AG04450 (cell line): ENCODE results near the gene HPCAL1. TPM values are rescaled to one million over a fixed set of nuclear protein-coding genes. Genes with fewer than 3 reads are reported as not detected.

Source experiments
- CTCF ChIA-PET: fragments of 300-600, 350-600 bp; formaldehyde crosslinking; extraction: SDS; loops from one replicate; lab custom pipeline; 2022; ENCODE audit warnings: antibody characterized with exemption, inconsistent platforms; lab: Charles Lee
- POLR2A ChIA-PET: fragments of 350-600 bp; formaldehyde crosslinking; extraction: SDS; loops from one replicate; lab custom pipeline; 2021; ENCODE audit warnings: antibody characterized with exemption, inconsistent platforms; lab: Yijun Ruan, JAX
- DNase-seq: peaks from one replicate; pipeline ENCODE4 v3.0.0-alpha.2; 2011; ENCODE audit warnings: low read depth, low spot score
- H3K27ac ChIP-seq: one replicate; pipeline ENCODE4 v1.5.1; 2012; ENCODE audit warnings: low read depth, low read length, control low read depth
- H3K27me3 ChIP-seq: one replicate; pipeline ENCODE4 v1.6.0; 2012; ENCODE audit warnings: low read length; ENCODE audit not compliant: control insufficient read depth, insufficient read depth
- H3K4me3 ChIP-seq: 2 replicates; pipeline ENCODE4 v1.5.1; 2011; ENCODE audit warnings: mild to moderate bottlenecking, low read depth, low read length, control low read depth
- H3K9me3 ChIP-seq: 2 replicates; pipeline ENCODE4 v1.5.1; 2012; ENCODE audit warnings: low read length; ENCODE audit not compliant: control insufficient read depth, insufficient read depth
- polyA plus RNA-seq: library from polyadenylated mRNA; depleted of rRNA; stranded (reverse); fragments of >200 nt; gene quantifications from 2 replicates; pipeline ENCODE4 v1.2.3, GENCODE V29; 2011
- TF ChIP-seq, protein P1 (sequence below): IDR thresholded peaks from 2 replicates; pipeline ENCODE4 v1.5.1; 2011; ENCODE audit warnings: low read depth, low read length, control low read depth, inconsistent platforms

Gene HPCAL1
- polyA plus RNA-seq, 1 experiment: 14.4 TPM

- Histone ChIP-seq H3K4me3 (no peak overlapping the region), H3K9me3 (peaks cover 2% of the 10 kb centered on the region; the same call in 1 of the 2 replicates), H3K27me3 (no peaks in the 10 kb centered on the region), H3K27ac (no peak overlapping the region)
- POLR2A ChIA-PET: no interaction called here
- TF ChIP-seq, protein P1, sequence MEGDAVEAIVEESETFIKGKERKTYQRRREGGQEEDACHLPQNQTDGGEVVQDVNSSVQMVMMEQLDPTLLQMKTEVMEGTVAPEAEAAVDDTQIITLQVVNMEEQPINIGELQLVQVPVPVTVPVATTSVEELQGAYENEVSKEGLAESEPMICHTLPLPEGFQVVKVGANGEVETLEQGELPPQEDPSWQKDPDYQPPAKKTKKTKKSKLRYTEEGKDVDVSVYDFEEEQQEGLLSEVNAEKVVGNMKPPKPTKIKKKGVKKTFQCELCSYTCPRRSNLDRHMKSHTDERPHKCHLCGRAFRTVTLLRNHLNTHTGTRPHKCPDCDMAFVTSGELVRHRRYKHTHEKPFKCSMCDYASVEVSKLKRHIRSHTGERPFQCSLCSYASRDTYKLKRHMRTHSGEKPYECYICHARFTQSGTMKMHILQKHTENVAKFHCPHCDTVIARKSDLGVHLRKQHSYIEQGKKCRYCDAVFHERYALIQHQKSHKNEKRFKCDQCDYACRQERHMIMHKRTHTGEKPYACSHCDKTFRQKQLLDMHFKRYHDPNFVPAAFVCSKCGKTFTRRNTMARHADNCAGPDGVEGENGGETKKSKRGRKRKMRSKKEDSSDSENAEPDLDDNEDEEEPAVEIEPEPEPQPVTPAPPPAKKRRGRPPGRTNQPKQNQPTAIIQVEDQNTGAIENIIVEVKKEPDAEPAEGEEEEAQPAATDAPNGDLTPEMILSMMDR: no peak
- no peak for DNase-seq
- CTCF ChIA-PET: interaction anchor here (1.4 to 1.6 kb wide), 2 partner anchors 33 to 278 kb away, joined by 3 to 4 read pairs; no protein-coding TSS in a partner anchor
Measured at GRCh38 chr2:10402062-10402585, 99.4 kb downstream of the HPCAL1 start.

- no peak for DNase-seq
- TF ChIP-seq, protein P1: no peak
- CTCF ChIA-PET: interaction anchor here (1.4 to 1.6 kb wide), 2 partner anchors 32 to 279 kb away, joined by 3 to 4 read pairs; no protein-coding TSS in a partner anchor
- no peak overlapping the region for H3K4me3 ChIP-seq
- POLR2A ChIA-PET: interaction anchor here (0.7 kb wide), 1 partner anchor 354 kb away, joined by 4 read pairs; no protein-coding TSS in a partner anchor
- no peak overlapping the region for H3K27ac ChIP-seq
- H3K27me3 ChIP-seq: no peaks in the 10 kb centered on the region
- H3K9me3 ChIP-seq: peaks cover 2% of the 10 kb centered on the region; the same call in 1 of the 2 replicates
Measured at GRCh38 chr2:10402653-10403215, 100.0 kb downstream of the HPCAL1 start.

- ChIA-PET CTCF (interaction anchor here (0.7 to 2.8 kb wide), 3 partner anchors 31 to 307 kb away, joined by 3 to 8 read pairs (median 3); no protein-coding TSS in a partner anchor), POLR2A (no interaction called here)
- Histone ChIP-seq H3K9me3 (peaks cover 2% of the 10 kb centered on the region; the same call in 1 of the 2 replicates), H3K27me3 (no peaks in the 10 kb centered on the region), H3K4me3 (no peak overlapping the region), H3K27ac (peak overlapping the region; percentile 57)
- TF ChIP-seq, protein P1: no peak
- DNase-seq: no peak
Measured at GRCh38 chr2:10404324-10405143, 101.8 kb downstream of the HPCAL1 start.

DNA sequence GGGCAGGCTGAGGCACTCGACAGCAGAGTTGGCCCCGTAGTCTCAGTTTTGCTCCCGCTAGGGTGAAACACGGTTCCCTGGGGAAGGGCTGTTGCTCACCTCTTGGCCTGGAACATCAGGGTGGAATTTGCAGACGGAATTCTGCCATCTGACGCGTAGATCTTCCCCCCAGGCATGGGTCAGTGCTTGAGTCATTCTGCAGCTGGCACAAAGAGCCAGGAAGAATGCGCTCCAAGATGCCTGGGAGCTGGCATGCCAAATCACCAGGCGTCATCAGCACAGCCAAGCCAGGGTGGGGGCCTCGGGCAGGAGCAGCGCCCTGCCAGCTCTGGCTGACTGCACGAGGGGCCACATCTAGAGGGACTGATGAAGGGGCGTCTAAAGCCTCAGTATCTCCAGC lies 102.7 kb downstream of the HPCAL1 start:
- no peak overlapping the region for H3K4me3 ChIP-seq
- ChIA-PET CTCF (interaction anchor here (1.4 to 2.8 kb wide), 2 partner anchors 30 to 308 kb away, joined by 3 to 8 read pairs; no protein-coding TSS in a partner anchor), POLR2A (interaction anchor here (0.5 kb wide), 1 partner anchor 252 kb away, joined by 3 read pairs; no protein-coding TSS in a partner anchor)

More for the DNA sequence above, 102.7 kb downstream of the HPCAL1 start:
- TF ChIP-seq, protein P1: no peak
- peak overlapping the region; percentile 57 for H3K27ac ChIP-seq
- no peaks in the 10 kb centered on the region; the same call in 1 of the 2 replicates for H3K9me3 ChIP-seq
- no peaks in the 10 kb centered on the region for H3K27me3 ChIP-seq
- DNase-seq: peak; percentile 67
